RWPE2 (cell line): ENCODE results near the gene PKN1.
A peak's percentile ranks its signal among the peaks of the same experiment; 100 is the strongest.

Experiments used
- ATAC-seq: fragments of 200-7000 bp; cut with Tn5 transposase; 3 replicates; pipeline ENCODE4 v1.9.1; 2021; ENCODE audit warnings: low read depth
- DNase-seq: peaks from one replicate; pipeline ENCODE4 v3.0.0-alpha.2; 2020; ENCODE audit warnings: low spot score
- H3K27ac ChIP-seq: fragments of 450-650 bp; 2 replicates; pipeline ENCODE4 v1.5.1; 2017; ENCODE audit warnings: mild to moderate bottlenecking; ENCODE audit not compliant: poor library complexity, severe bottlenecking
- H3K27me3 ChIP-seq: fragments of 250-450 bp; sonication (Bioruptor Pico); 2 replicates; pipeline ENCODE4 v1.5.1; 2021; ENCODE audit warnings: mild to moderate bottlenecking, moderate library complexity; ENCODE audit not compliant: insufficient read depth, poor library complexity, severe bottlenecking
- H3K36me3 ChIP-seq: fragments of 250-450 bp; sonication (Bioruptor Pico); 2 replicates; pipeline ENCODE4 v1.5.1; 2020; ENCODE audit warnings: low read depth, mild to moderate bottlenecking, moderate library complexity
- H3K4me1 ChIP-seq: fragments of 250-450 bp; sonication (Bioruptor Pico); 2 replicates; pipeline ENCODE4 v1.5.1; 2021; ENCODE audit warnings: mild to moderate bottlenecking, moderate library complexity; ENCODE audit not compliant: insufficient read depth, poor library complexity, severe bottlenecking
- H3K4me3 ChIP-seq: fragments of 250-450 bp; sonication (Bioruptor Pico); 2 replicates; pipeline ENCODE4 v1.5.1; 2021; ENCODE audit warnings: mild to moderate bottlenecking, moderate library complexity; ENCODE audit not compliant: severe bottlenecking
- H3K9me3 ChIP-seq: fragments of 250-450 bp; sonication (Bioruptor Pico); 2 replicates; pipeline ENCODE4 v1.5.1; 2021; ENCODE audit warnings: mild to moderate bottlenecking, moderate library complexity; ENCODE audit not compliant: severe bottlenecking
- TF ChIP-seq, protein P1 (sequence below): fragments of 450-650 bp; IDR thresholded peaks from one replicate; pipeline ENCODE4 v1.5.1; 2017; ENCODE audit warnings: mild to moderate bottlenecking, moderate library complexity; ENCODE audit not compliant: poor library complexity, severe bottlenecking

The PKN1 gene

DNA sequence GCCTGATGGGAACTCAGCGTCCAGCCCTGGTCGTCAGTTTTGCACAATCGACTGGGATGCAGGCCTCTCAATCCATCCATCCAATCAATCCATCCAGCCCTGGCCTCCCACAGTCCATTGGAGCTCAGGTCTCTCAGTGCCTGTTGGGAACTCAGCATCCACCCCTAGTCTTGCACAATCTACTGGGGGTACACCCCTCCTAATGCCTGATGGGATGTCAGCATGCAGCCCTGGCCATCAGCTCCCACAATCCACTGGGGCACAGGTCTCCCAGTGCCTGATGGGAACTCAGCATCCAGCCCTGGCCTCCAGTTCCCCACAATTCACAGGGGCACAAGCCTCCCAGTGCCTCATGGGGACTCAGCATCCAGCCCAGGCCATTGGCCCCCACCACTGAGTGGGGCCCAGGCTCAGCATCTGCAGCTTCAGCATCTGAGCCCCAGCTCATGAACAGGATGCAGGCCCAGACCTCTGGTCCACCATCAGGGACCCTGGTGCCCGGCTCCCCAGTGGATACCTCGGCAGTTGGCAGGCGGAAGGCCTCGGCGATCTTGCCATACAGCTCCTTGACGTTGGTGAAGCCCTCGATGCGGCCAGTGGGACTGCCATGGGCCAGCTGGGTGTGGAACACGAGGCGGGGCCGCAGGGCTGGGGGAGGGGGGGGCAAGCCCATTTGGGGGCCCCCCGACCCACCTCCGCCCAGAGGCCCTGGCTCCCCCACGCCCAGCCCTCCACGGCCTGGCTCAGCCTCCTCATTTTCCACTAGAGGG is 49.3 kb downstream of the PKN1 start:
- Histone ChIP-seq H3K9me3 (no peaks in the 10 kb centered on the region), H3K4me3 (no peak overlapping the region), H3K4me1 (no peaks in the 10 kb centered on the region), H3K27ac (no peak overlapping the region), H3K27me3 (no peaks in the 10 kb centered on the region), H3K36me3 (peaks cover 89% of the 10 kb centered on the region)
- no peak for ATAC-seq
- no peak for DNase-seq
- TF ChIP-seq, protein P1, sequence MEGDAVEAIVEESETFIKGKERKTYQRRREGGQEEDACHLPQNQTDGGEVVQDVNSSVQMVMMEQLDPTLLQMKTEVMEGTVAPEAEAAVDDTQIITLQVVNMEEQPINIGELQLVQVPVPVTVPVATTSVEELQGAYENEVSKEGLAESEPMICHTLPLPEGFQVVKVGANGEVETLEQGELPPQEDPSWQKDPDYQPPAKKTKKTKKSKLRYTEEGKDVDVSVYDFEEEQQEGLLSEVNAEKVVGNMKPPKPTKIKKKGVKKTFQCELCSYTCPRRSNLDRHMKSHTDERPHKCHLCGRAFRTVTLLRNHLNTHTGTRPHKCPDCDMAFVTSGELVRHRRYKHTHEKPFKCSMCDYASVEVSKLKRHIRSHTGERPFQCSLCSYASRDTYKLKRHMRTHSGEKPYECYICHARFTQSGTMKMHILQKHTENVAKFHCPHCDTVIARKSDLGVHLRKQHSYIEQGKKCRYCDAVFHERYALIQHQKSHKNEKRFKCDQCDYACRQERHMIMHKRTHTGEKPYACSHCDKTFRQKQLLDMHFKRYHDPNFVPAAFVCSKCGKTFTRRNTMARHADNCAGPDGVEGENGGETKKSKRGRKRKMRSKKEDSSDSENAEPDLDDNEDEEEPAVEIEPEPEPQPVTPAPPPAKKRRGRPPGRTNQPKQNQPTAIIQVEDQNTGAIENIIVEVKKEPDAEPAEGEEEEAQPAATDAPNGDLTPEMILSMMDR = no peak

DNA sequence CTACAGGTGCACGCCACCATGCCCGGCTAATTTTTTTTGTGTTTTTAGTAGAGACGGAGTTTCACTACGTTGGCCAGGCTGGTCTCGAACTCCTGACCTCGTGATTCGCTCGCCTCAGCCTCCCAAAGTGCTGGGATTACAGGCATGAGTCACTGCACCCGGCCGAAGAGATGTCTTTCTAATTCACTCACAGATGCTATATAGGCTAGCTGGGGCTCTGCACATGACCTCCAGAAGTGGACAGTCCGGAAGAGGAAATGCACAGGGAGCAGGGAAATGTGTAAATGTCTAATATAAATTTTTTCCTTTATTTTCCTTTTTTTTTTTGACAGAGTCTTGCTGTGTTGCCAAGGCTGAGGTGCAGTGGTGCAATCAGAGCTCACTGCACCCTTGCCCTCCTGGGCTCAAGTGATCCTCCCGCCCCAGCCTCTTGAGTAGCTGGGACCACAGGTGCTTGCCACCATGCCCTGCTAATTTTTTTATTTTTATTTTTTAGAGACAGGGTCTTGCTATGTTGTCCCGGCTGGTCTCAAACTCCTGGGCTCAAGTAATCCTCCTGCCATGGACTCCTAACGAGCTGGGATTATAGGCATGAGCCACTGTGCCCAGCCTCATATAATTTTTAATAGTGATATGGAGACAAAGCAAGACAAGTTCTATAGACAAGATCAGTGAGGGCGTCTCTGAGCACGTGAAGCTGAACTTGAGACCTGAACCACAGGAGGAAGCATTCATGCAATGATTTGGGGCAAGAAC is 54.4 kb downstream of the PKN1 start:
- H3K27ac ChIP-seq = no peak overlapping the region
- H3K27me3 ChIP-seq = no peaks in the 10 kb centered on the region
- no peaks in the 10 kb centered on the region for H3K9me3 ChIP-seq
- ATAC-seq = no peak
- DNase-seq = no peak
- TF ChIP-seq, protein P1 = no peak
- H3K36me3 ChIP-seq = peaks cover 88% of the 10 kb centered on the region
- H3K4me3 ChIP-seq = no peak overlapping the region
- H3K4me1 ChIP-seq = no peaks in the 10 kb centered on the region

DNA sequence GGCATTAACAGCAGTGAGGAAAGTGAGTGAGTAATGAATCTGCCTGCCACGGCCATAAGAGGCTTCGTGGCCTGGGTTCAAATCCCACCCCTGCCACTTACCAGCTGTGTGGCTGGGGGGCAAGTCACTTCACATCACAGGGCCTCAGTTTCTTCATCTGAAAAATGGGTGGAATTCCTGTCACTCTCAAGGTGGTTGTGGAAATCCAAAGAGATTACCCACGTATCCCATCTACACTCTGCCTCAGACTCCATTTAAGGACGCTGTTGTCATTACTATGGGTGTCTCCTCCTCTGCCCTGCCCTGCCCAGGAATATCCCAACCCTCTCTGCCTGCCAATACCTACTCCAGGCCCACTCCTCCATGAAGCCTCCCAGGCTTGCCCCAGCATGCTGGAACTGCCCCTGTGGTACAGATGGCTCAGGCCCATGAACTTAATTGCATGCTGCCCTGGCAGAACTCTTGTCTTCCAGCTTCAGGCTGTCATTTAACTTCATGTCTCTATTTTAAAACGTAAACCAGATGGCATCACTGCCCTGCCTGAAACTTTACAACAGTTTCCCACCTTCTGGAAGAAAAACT is 59.7 kb downstream of the PKN1 start:
- no peak overlapping the region for H3K4me3 ChIP-seq
- H3K9me3 ChIP-seq = no peaks in the 10 kb centered on the region
- ATAC-seq = no peak
- H3K4me1 ChIP-seq = peaks cover 20% of the 10 kb centered on the region
- DNase-seq = no peak
- peaks cover 62% of the 10 kb centered on the region for H3K36me3 ChIP-seq
- TF ChIP-seq, protein P1 = no peak
- H3K27ac ChIP-seq = no peak overlapping the region
- H3K27me3 ChIP-seq = no peaks in the 10 kb centered on the region

DNA sequence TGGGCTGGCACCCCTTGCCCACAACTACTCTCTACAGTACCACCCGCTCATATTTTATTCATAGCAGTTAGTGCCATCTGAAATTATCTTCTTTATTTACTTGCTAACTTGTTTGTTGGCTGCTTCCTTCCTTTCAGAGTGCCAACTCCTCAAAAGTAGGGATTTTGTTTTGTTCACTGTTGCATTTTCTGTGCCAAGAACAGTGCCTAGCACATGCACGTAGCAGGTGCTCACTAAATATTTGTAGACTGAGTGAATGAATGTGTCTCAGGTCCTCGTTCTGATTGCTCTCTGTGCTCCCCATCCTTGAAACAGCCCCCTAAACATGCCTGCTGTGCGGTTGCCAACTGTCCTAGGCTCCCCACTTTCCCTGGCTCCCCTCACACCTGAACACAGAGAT is 61.3 kb downstream of the PKN1 start:
- Histone ChIP-seq H3K4me1 (peaks cover 20% of the 10 kb centered on the region), H3K27ac (peak overlapping the region; percentile 80), H3K9me3 (no peaks in the 10 kb centered on the region), H3K27me3 (no peaks in the 10 kb centered on the region), H3K4me3 (peak overlapping the region; percentile 55), H3K36me3 (peaks cover 51% of the 10 kb centered on the region)
- TF ChIP-seq, protein P1 = no peak
- DNase-seq (no peak), ATAC-seq (no peak)
